SIG-M5 (cell line): Measurements from ENCODE around the gene TMEM116.
"Not testable (repeated sequence)": the region's sequence is repeated elsewhere in the genome, so short reads cannot be mapped to it uniquely, and the experiment has no call there.

Experiments
- DNase-seq: peaks from one replicate; lab custom pipeline; 2025; lab: John Stamatoyannopoulos, UW

Gene TMEM116

DNA sequence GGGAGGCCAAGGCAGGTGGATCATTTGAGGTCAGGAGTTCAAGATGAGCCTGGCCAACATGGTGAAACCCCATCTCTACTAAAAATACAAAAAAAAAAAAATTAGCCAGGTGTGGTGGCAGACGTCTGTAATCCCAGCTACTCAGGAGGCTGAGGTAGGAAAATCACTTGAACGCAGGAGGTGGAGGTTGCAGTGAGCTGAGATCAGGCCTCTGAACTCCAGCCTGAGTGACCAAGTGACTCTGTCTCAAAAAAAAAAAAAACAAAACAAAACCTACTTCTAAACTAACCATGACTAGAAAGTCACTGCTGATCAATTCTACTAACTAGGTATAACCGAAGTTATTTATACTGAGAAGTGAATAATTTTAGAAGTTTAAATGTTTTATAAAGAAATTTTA, 3.4 kb downstream of the TMEM116 start:
- DNase-seq: not testable (repeated sequence)

DNA sequence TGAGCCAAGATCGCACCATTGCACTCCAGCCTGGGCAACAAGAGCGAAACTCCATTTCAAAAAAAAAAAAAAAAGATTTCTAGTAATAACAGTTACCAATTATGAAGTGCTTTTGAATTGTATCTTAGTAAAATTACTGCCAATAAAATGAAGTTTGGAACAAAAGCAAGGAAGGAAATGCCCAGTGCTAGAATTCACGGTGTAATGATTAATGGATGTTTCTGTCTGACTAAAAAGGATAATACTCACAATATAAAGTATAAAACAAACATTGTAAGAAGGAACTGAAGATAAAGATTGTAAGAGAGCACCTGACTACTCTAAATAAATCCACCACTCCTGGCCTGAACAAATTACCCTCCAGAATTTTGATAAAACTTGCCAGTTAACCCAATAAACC, 4.0 kb downstream of the TMEM116 start:
- DNase-seq: no peak

DNA sequence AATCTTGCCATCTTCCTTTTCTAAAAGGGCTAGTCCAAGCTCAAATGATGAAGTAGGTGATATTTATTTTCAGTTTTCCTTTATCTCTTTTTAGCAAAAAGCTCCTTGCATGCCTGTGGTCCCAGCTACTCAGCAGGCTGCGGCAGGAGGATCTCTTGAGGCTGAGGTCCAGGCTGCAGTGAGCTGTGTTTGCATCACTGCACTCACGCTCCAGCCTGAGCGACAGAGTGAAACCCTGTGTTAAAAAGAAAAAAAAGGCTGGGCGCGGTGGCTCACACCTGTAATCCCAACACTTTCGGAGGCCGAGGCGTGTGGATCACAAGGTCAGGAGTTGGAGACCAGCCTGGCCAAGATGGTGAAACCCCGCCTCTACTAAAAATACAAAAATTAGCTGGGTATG, 5.0 kb downstream of the TMEM116 start:
- DNase-seq: no peak

DNA sequence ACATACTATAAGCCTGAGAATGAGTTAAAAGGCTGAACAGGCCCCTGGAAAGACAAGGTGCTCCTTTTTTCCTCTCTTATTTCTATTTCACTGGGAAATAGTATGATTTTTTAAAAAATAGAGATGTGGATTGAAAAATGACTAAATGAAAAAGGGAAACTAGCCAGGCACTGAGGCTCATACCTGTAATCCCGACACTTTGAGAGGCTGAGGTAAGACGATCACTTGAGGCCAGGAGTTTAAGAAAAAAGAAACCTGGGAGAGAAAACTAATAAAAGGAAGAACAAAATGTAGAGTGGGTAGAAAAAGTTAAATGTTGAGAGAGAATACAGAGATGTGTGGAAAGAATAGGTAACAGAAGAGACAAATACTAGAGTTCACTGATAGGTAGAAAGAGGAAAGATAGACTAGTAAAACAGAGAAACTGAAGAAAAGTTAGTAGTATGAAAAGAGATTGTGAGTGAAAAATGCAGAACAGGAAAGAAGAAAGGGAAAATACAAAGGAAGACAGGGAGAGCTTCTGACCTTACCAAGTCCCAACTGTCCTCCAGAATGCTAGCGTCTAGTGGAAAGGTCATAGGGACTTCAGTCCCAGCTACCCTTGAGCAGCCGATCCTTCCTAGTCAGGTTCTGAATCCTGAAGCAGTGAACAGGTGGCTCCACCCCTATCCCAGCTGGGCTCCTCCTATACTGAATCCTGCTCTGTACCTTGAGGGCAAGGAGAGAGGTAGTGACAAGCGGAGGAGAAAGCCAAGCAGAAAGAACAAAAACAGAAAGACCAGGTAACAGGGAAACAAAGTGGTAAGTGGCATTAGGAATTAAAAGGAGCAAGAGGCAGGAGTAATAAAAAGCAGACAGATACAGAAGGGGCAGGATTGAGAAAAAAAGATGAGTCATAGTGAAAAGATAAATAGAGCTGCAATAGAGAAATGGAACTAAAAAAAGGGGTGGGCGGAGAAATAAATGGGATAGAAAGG, 7.3 kb downstream of the TMEM116 start:
- no peak for DNase-seq

DNA sequence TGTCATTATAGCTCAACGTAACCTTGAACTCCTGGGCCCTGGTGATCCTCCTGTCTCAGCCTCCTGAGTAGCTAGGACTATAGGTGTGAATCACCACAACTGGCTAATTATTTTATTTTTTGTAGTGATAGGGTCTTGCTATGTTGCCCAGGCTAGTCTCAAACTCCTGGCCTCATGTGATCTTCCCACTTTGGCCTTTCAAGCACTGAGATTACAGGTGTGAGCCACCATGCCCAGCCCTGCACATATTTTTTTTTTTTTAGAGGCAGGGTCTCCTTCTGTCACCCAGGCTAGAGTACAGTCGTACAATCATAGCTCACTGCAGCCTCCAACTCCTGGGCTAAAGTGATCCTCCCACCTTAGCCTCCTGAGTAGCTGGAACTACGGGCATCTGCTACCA, 8.9 kb downstream of the TMEM116 start:
- DNase-seq: no peak

DNA sequence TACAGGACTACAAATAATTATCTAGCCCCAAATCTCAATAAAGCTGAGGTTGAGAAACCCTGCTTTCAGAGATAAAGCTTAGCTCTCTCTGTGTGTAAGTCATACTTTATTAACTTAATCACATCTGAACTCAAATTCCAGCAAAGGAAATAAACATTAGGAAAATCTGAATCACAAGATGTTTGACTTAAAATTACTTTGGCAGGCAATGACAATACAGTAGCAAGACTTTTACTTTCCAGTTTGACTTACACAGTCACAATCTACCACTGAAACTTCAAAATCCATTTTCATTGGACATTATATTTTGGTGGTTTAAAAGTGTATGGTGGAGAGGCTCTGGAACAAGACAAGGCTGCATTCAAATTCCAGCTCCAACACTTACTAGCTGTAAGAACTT, 11.4 kb downstream of the TMEM116 start:
- DNase-seq: no peak

DNA sequence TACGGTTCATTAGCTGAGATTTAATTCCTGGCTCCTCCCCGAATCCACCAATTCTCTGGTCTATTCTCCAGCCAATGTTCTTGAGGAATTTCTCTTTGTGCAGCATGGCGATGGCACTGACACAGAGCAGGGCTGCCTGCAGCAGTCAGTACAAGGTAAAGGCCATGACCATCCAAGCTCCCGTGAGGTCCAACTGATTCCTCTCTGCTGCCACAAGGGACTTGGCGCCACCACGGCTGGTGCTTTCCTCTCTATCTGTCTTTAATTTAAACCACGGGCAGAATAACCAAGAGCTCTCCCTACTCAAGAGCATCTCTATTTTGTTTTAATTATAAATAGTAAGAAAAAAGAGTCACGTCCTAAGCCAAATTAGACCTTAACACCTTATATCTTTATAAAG, 12.1 kb downstream of the TMEM116 start:
- DNase-seq: no peak

DNA sequence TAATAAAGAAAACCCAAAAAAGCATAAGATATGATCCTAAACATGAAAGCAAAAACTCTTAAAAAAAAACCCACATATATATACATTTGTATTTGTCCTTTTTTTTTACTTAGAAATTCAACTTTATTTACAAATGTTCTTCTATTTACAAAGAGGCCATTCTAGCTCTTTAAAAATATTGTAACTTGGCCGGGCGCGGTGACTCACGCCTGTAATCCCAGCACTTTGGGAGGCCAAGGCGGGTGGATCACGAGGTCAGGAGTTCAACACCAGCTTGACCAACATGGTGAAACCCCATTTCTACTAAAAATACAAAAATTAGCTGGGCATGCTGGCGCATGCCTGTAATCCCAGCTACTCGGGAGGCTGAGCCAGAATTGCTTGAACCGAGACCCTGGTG, 13.8 kb downstream of the TMEM116 start:
- DNase-seq: not testable (repeated sequence)

DNA sequence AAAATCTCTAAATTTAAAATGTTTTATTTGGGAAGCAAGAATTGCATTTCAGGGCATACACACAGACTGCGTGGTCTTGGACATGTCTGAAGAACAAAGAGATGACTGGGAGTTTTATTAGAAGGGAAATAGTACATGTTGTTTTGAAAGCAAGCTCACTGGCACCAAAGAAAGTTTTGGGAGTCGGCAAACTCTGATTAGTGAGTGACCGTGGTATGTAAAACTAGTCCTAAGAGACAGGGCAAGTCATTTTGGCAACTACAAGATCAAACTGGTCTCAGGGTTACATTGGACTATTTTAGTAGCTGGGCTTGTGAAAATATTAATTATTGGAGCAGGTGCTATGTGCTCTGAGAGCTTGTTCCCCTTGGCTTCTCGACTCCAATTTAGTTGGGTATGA, 14.9 kb downstream of the TMEM116 start:
- no peak for DNase-seq

DNA sequence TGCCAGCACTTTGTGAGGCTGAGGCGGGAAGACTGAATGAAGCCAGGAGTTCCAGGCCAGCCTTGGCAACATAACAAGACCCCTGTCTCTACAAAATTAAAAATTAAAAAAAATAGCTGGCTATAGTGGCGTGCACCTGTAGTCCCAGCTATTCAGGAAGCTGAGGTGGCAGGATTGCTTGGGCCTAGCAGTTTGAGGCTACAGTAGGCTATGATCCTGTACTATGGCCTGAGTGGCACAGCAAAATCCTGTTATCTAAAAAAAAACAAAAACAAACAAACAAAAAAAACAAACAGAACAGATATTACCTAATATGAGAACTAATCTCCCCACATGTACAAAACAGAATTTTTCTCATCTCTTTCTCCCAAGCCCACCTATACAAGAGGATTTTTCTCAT, 15.7 kb downstream of the TMEM116 start:
- no peak for DNase-seq

DNA sequence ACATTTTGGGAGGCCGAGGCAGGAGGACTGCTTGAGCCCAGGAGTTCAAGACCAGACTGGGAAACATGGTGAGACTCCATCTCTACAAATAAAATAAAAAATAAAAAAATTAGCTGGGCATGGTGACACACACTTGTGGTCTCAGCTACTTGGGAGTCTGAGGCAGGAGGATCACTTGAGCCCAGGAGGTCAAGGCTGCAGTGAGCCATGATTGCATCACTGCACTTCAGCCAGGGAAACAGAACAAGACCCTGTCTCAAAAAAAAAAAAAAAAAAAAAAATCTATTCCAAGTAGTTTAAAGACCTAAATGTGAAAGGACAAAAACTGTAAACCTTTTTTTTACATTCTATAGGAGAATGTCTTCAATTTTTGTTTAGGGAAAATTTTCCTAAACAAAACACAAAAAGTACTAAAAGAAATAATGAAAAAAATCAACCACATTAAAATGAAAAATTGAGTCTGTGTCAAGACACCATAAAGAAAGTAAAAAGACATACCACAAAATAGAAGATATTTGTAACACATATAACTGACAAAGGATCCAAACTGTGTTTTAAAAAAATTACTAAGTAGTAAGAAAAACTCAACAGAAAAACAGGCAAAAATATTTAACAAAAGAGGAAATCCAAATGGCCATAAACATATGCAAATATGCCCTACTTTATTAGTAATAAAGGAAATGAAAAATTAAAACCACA, 17.0 kb downstream of the TMEM116 start:
- DNase-seq: no peak

DNA sequence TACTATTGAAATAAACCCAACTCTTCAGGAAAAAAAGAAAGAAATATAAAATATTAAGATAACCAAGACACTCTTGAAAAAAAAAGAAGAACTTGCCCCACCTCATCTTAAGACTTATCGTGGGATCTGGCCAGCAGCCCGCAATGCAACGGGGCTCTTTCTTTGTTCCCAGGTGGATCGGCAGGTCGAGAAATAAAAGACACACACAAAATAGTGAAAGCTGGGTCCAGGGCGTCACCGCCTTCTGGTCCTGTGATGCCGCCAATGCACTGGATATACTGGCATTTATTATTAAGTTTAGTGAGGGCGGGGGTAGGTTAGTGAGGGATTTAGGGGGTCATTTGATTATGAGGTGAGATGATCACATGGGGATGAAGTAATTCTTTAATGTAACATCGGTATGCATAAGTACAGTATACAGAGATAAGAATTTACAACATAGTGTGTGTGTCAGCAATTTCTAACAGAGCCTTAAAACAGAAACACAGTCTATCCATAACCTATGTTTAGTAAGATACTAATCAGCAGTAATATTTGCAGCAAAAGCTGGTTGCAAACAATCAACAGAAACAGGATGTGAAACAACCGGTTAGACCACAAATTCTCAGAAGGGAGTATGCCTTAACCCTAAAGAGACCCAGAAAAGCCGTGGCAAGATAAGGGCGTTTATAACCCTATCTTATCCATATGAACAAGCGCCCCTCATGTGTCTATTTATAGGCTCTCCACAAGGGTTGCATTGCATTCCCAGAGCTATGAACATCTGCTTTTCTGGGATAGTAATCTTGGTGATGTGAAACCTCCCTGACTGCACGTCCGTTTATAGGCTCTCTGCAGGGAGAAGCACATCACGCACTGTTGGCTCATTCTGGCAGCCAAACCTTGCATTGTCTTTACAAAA, 18.5 kb downstream of the TMEM116 start:
- DNase-seq: peak; percentile 82

DNA sequence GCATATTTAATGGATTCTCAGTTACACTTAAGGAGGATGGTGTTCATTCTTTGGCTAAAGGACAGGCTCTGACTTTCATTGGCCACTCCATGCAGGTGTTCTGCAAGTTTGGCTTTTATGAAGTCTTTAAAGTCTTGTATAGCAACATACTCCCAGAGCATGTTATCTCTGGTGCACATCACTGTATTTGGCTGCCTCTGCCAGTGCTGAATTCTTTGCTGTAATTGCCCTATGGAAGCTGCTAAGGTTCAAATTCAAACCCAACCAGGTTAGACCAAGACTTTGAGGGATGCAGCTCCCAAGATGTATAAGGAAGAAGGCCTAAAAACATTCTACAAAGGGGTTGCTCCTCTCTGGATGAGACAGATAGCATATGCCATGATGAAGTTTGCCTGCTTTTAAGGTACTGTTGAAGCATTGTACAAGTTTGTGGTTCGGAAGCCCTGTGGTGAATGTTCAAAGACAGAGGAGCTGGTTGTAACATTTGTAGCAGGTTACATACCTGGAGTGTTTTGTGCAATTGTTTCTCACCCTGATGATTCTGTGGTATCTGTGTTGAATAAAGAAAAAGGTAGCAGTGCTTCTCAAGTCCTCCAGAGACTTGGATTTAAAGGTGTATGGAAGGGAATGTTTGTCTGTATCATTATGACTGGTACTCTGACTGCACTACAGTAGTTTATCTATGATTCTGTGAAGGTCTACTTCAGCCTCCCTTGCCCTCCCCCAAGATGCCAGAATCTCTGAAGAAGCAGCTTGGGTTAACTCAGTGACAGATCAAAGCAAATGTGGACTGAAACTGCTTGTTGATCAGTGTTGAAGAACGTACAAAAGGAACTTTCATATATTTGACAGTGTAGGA, 19.4 kb downstream of the TMEM116 start:
- no peak for DNase-seq

DNA sequence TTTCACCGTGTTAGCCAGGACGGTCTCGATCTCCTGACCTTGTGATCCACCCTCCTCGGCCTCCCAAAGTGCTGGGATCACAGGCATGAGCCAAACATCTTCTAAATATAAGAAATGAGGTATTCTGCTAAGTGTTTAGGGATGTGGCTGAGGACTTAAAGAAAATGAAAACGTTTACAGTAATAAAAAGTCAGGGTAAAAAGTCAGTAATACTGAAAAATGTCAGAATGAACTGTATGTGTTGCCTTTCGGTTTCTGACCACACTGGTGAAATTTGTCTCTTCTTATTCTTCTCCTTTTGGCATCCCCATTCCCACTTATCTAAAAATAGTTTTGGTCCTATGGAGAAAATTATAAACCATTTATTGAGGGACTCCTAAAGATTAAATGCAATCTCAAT, 20.5 kb downstream of the TMEM116 start:
- no peak for DNase-seq

DNA sequence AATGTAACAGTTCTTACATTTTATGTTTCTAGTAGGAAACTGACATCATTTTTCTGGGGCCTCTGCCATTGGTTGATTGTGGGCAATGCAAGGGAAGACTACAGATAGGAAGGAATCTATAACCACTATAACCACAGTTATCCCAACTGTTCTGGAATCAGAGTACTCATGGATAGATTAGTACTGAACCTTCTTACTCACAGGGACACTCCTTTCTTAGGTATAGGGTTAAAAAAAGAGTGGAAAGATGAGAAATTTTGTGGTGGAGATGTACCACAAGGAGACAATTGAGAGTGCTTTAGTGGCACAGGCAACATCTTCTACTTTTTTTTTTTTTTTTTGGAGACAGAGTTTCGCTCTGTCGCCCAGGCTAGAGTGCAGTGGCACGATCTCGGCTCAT, 21.0 kb downstream of the TMEM116 start:
- no peak for DNase-seq

DNA sequence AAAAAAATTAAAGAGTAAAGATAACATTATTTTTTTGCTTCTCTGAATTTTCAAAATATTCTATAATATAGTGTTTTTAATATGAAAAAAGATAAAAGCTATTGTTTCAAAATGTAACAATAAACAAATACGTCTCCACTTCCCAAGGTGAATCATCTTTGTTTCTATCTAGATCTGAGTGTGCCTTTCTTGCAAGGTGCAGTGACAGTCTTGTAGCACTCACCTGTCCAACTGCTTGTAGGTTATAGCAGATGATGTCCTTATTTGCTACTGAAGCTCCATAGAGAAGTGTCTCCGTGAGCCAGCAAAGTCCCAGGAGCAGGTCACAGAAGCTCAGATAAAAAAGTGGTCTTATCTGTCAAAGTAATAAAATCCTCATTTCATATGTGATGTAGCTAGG, 21.4 kb downstream of the TMEM116 start:
- no peak for DNase-seq

DNA sequence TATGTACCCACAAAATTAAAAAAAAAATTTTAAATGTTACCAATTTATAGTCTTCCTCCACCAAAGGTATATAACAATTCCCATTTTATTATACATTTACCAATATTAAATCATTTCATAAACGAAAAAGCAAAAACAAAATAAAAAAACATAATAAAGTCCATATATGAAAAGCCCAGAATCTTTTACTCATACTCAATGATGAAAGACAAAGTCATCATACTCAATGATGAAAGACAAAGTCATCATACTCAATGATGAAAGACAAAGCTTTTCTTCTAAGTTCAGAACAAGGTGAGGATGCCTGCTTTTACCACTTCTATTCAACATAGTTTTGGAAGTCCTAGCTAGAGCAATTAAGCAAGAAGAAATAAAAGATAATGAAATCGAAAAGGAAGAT, 28.1 kb downstream of the TMEM116 start:
- DNase-seq: no peak

DNA sequence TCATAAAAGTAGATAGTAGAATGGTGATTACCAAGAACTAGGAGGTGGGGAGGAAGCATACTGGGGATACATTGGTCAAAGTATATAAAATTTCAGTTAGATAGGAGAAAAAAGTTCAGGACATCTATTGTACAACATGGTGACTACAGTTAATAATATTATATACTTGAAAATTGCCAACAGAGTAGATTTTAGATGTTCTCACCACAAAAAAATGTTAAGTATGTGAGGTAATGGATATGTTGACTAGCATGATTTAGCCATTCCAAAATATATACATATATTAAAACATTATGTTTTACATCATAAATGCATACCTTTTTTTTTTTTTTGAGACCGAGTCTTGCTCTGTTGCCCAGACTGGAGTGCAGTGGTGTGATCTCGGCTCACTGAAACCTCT, 31.0 kb downstream of the TMEM116 start:
- no peak for DNase-seq

DNA sequence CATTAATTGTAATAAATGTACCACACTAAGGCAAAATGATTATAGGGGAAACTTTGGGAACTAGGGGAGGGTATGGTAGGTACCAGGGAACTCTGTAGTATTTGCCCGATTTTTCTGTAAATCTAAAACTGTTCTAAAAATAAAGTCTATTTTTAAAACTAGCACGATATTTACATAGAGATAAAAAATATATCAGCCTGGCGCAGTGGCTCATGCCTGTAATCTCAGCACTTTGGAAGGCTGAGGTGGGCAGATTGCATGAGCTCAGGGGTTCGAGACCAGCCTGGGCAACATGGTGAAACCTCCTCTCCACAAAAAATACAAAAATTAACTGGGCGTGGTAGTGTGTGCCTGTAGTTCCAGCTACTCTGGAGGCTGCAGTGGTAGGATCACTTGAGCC, 32.4 kb downstream of the TMEM116 start:
- no peak for DNase-seq

DNA sequence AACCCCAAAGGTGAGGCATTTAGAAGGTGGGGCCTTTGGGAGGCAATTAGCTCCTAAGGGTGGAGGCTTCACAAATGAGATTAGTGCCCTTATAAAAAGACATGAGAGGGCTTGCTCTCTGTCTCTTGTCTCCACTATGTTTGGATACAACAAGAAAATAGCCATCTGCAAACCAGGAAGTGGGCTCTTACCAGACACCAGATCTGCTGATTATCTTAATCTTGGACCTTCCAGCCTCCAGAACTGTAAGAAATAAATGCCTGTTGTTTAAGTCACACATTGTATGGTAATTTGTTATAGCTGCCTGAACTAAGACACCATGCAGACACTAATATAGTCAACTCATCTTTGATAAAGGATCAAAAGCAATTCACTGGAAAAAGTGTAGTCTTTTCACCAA, 34.4 kb downstream of the TMEM116 start:
- DNase-seq: no peak

DNA sequence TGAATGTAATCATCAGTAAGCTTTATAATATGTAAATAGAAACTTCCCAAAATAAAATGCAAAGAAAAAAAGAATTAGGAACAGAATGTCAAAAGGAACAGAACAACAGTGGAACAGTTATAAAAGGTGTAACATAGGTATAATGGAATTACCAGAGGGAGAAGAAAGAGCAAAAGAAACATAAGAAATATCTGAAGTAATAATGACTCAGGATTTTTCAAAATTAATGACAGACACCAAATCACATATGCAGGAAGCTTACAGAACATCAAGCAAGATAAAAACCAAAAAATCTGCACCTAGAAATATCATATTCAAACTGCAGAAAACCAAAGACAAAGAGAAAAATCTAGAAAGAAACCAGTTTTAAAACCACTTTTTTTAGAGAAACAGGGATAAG, 36.1 kb downstream of the TMEM116 start:
- DNase-seq: no peak
